HG02840 (cell line): ENCODE data around the gene RTRAF.

Experiments used
- ATAC-seq: cut with Tn5 transposase; IDR thresholded peaks from one replicate; pipeline ENCODE4 v1.9.1; 2021; ENCODE audit warnings: mild to moderate bottlenecking, moderate library complexity, moderate number of reproducible peaks; ENCODE audit not compliant: unreplicated experiment, low FRiP score

The RTRAF gene

GRCh38 chr14:51990488-51990887, 1.1 kb downstream of the RTRAF start:
- no peak for ATAC-seq

- no peak for ATAC-seq
These were observed 4.1 kb downstream of the RTRAF start for GRCh38 chr14:51993285-51993920.

GRCh38 chr14:51996148-51996746, 6.9 kb downstream of the RTRAF start:
- no peak for ATAC-seq

- ATAC-seq = no peak
These were observed 9.0 kb downstream of the RTRAF start for GRCh38 chr14:51998348-51998747.

- no peak for ATAC-seq
These were observed 9.7 kb downstream of the RTRAF start for GRCh38 chr14:51999084-51999483.

GRCh38 chr14:52000019-52000582, 10.8 kb downstream of the RTRAF start:
- ATAC-seq = no peak

GRCh38 chr14:52000696-52001095, 11.3 kb downstream of the RTRAF start:
- ATAC-seq = no peak

GRCh38 chr14:52002542-52002941, 13.2 kb downstream of the RTRAF start:
- no peak for ATAC-seq

GRCh38 chr14:52003324-52003723, 14.0 kb downstream of the RTRAF start:
- ATAC-seq = no peak

- no peak for ATAC-seq
These were observed 16.3 kb downstream of the RTRAF start for GRCh38 chr14:52005625-52006024.

- ATAC-seq = no peak
These were observed 17.0 kb downstream of the RTRAF start for GRCh38 chr14:52006361-52006760.

GRCh38 chr14:52007211-52007610, 17.9 kb downstream of the RTRAF start:
- no peak for ATAC-seq

GRCh38 chr14:52007637-52008036, 18.3 kb downstream of the RTRAF start:
- ATAC-seq = no peak

- no peak for ATAC-seq
These were observed 18.8 kb downstream of the RTRAF start for GRCh38 chr14:52008136-52008535.

GRCh38 chr14:52010173-52010693, 20.9 kb downstream of the RTRAF start:
- ATAC-seq = no peak

- no peak for ATAC-seq
These were observed 22.2 kb downstream of the RTRAF start for GRCh38 chr14:52011523-52011922.

GRCh38 chr14:52012635-52013034, 23.3 kb downstream of the RTRAF start:
- no peak for ATAC-seq

- no peak for ATAC-seq
These were observed 24.7 kb downstream of the RTRAF start for GRCh38 chr14:52013984-52014600.

GRCh38 chr14:52014601-52015267, 25.4 kb downstream of the RTRAF start:
- no peak for ATAC-seq

- no peak for ATAC-seq
These were observed 26.2 kb downstream of the RTRAF start for GRCh38 chr14:52015411-52016030.
